Raji (cell line): ENCODE data around the gene RAB3D.
A peak's percentile ranks its signal among the peaks of the same experiment; 100 is the strongest.

ENCODE experiments used
- POLR2A ChIP-seq: IDR thresholded peaks from 2 replicates; pipeline ENCODE4 v1.6.1; 2011; ENCODE audit warnings: low read depth, low read length, control low read depth; ENCODE audit not compliant: insufficient read depth

The RAB3D gene

DNA sequence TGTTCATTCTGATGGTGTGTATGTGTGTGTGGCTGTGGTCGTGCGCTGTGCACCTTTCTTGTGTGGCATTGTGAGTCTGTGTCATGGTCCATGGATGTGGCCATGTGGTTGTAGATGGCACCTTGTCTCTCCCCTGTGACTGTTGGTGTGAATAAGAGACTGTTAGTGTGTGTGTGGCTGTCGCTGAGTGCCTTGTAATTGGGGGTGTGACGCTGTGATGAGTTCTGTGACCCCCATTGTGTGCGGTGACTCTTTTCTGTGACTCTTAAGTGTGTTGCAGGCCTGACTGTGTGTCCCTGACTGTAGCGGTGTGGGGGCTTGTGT, 16.6 kb upstream of the RAB3D start:
- TF ChIP-seq POLR2A: no peak

GRCh38 chr19:11355160-11356073, 16.0 kb upstream of the RAB3D start, which contains the start of gene PLPPR2:
TSS of gene PLPPR2 (plus strand) at chr19:11355432. CDS start at chr19:11357674, 2,242 bp downstream.
- no peak for TF ChIP-seq POLR2A

- TF ChIP-seq POLR2A: no peak
These were observed 9.7 kb upstream of the RAB3D start for GRCh38 chr19:11349171-11349570.

GRCh38 chr19:11347546-11348039, 8.1 kb upstream of the RAB3D start:
- no peak for TF ChIP-seq POLR2A

GRCh38 chr19:11346104-11346940, 6.9 kb upstream of the RAB3D start, which contains the start of the genes CCDC159 and TMEM205:
TSS of gene CCDC159 (plus strand) at chr19:11346519. CDS start at chr19:11346607, 88 bp downstream.
TSS of gene TMEM205 (minus strand) at chr19:11346268. CDS start at chr19:11345619, 649 bp downstream.
- TF ChIP-seq POLR2A: peak; percentile 70

GRCh38 chr19:11345122-11345803, 5.8 kb upstream of the RAB3D start:
- no peak for TF ChIP-seq POLR2A

DNA sequence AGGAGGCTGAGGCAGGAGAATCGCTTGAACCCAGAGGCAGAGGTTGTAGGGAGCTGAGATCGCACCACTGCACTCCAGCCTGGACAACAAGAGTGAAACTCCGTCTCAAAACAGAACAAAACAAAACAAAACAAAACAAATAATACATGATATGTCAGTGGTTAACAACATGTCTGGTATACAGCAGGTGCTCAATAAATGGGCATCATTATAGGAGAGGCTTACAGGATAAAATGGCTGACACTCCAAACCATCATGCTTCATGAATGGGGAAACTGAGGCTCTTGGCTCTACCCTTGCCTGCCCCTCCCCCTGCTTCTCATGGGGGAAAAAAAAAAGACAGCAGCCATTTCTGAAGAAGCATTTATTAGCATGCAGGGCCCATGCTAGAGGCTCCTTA, 3.0 kb upstream of the RAB3D start:
- no peak for TF ChIP-seq POLR2A

DNA sequence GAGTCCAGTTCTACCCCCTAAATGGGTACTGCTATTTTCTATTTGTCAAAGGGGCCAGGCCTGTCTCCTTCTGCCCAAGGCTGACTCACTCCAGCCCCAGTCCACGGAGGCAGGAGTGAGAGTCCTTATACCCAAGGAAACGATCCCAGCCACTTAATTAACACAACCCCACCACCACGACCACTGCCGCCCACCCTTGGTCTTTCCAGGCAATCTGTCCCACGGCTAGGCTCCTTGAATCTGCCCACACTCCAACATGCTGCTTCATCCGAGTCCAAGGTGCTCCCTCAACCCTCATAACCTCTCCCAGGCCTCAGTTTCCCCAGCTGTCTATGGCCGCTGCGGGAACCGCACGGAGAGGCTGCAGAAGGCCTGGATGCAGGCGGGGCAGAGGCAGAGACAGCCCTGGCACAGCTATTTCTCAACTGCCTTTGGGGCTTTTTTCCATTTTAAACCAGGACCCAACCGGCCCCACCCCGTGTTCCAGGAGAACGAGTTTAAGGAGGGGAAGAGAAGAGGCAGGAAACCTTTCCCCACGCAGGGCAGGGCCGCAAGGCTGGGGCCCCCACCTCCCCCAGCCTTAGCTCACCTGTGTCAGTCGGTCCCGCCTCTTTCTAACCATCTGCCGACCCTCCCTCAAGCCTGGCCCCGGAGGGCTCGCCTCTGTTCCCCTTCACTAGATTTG, 746 bp downstream of the RAB3D start:
- TF ChIP-seq POLR2A: no peak

DNA sequence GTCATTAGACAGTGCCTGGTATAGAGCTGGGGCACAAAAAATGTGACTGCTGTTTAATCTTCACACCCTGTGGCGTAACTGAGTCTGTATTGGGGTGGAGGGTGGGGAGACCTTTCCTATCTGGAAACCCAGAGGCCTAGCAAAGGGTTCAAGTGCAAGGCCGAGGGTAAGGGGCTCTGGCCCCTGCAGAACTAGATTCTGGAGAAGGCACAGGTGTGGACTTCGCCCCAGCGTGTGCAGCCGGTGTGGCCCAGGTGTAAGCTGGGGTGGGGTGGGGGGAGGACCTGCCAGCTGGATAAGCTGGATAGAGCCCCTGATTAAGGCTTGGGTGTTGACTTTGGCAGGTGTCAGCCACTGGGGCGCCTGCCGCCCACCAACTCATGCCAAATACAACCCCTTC, 1.3 kb downstream of the RAB3D start:
- no peak for TF ChIP-seq POLR2A

GRCh38 chr19:11337080-11337479, 2.4 kb downstream of the RAB3D start:
- TF ChIP-seq POLR2A: no peak

DNA sequence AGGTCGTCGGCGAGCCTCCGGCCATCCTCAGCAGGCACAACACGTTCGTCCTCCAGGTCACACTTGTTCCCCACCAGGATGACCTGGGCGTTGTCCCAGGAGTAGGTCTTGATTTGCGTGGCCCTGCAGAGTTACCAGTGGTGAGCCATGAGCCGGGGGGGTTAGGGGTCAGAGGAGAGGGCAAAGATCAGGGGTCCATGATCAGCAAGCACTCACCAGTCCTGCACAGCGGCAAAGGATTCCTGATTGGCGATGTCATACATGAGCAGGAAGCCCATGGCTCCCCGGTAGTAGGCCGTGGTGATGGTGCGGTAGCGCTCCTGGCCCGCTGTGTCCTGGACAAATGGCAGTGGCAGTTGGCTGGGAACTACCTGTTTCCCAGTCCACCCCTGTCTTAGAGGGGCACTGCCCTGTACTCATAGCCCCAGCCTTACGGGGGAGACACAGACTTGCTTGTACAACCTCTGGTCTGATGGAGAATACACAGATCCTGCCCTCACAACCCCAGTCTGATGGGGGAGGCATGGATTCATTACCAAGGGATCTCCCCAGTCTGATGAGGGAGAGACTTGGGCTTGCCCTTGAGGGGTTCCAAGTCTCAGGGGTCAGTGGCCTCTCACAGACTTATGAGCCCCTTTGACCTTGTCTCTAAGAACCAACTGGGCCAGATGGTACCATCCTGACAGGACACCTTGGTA, 3.9 kb downstream of the RAB3D start:
- TF ChIP-seq POLR2A: no peak

DNA sequence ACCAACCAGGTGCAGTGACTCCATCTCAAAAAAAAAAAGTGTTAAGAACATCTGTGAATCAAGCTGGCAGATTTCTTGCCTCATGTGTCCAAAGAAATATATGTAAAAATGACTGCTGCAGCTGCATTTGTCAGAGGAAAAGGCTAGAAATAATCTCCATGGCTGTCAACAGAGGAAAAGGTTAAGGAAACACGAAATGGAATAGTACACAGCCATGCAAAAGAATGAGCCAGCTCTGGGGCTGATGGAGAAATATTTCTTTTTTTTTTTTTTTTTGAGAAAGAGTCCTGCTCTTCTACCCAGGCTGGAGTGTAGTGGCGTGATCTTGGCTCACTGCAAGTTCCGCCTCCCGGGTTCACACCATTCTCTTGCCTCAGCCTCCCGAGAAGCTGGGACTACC, 6.6 kb downstream of the RAB3D start:
- no peak for TF ChIP-seq POLR2A

DNA sequence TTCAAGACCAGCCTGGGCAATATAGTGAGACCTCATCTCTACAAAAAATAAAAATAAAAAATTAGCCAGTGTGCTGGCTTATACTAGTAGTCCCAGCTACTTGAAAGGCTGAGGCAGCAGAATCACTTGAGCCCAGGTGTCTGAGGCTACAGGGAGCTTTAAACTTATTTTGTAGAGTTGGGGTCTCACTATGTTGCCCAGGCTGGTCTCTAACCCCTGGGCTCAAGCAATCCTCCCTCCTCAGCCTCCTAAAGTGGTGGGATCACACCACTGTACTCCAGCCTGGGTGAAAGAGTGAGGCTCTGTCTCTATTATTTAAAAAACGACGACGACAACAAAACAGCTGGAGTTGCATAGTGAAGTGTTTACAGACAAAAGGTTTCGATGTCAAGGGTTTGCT, 8.0 kb downstream of the RAB3D start:
- TF ChIP-seq POLR2A: no peak

DNA sequence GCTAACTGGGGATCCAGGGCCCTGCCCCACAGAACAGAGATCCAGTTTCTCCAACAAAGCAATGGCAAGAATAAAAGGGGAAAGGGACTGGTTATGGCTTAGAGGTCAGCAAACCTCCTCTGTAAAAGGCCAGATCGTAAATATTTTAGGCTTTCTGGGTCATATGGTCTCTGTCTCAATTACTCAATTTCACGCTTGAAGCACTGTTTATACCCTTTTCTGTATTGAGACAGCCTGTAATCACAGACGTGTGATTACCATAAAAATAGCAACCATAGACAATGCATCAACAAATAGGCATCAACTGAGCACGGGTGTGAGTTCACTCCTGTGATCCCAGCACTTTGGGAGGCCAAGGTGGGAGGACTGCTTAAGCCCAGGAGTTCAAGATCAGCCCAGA, 9.3 kb downstream of the RAB3D start:
- no peak for TF ChIP-seq POLR2A
